OCI-LY1 (cell line): ENCODE results near the gene SPACA9.

ENCODE experiments used
- H2AFZ ChIP-seq: fragments of 200-600 bp; sonication (generic), shearing (Covaris generic); 2 replicates; pipeline ENCODE4 v1.6.0; 2014; ENCODE audit warnings: antibody characterized with exemption, mild to moderate bottlenecking, low read length
- H3F3A ChIP-seq: fragments of 200-600 bp; sonication (generic), shearing (Covaris generic); 2 replicates; pipeline ENCODE4 v1.6.0; 2014; ENCODE audit warnings: mild to moderate bottlenecking, antibody characterized with exemption, low read length, moderate library complexity; ENCODE audit not compliant: insufficient read depth
- H3K27ac ChIP-seq: fragments of 200-600 bp; sonication (generic); 2 replicates; pipeline ENCODE4 v1.5.1; 2014; ENCODE audit warnings: low read length, mixed run types, mild to moderate bottlenecking, low read depth; ENCODE audit not compliant: poor library complexity, severe bottlenecking
- H3K27me3 ChIP-seq: fragments of 200-600 bp; sonication (generic); 2 replicates; pipeline ENCODE4 v1.6.0; 2014; ENCODE audit warnings: antibody characterized with exemption, mild to moderate bottlenecking, low read length, moderate library complexity; ENCODE audit not compliant: insufficient read depth
- H3K36me3 ChIP-seq: fragments of 200-600 bp; sonication (generic); 2 replicates; pipeline ENCODE4 v1.6.1; 2014; ENCODE audit warnings: mild to moderate bottlenecking, antibody characterized with exemption, low read length, moderate library complexity, mixed read lengths; ENCODE audit not compliant: insufficient read depth
- H3K4me1 ChIP-seq: fragments of 200-600 bp; sonication (generic); 2 replicates; pipeline ENCODE4 v1.5.1; 2014; ENCODE audit warnings: mild to moderate bottlenecking, low read length, moderate library complexity; ENCODE audit not compliant: insufficient read depth, severe bottlenecking
- H3K4me2 ChIP-seq: fragments of 200-600 bp; sonication (generic), shearing (Covaris generic); 2 replicates; pipeline ENCODE4 v1.6.1; 2014; ENCODE audit warnings: low read length
- H3K4me3 ChIP-seq: fragments of 200-600 bp; sonication (generic); 2 replicates; pipeline ENCODE4 v1.5.1; 2014; ENCODE audit warnings: low read length, low read depth, mild to moderate bottlenecking, mixed read lengths; ENCODE audit not compliant: poor library complexity, severe bottlenecking
- H3K79me2 ChIP-seq: fragments of 200-600 bp; shearing (Covaris generic); 2 replicates; pipeline ENCODE4 v1.6.1; 2016; ENCODE audit warnings: mixed run types, low read length, mixed read lengths; ENCODE audit not compliant: insufficient read depth
- H3K9ac ChIP-seq: fragments of 200-600 bp; sonication (generic), shearing (Covaris generic); 2 replicates; pipeline ENCODE4 v1.6.1; 2014; ENCODE audit warnings: mild to moderate bottlenecking, low read length, mixed read lengths
- H3K9me2 ChIP-seq: fragments of 200-600 bp; sonication (generic), shearing (Covaris generic); 2 replicates; pipeline ENCODE4 v1.6.1; 2014; ENCODE audit warnings: low read depth, mild to moderate bottlenecking, low read length, mixed read lengths
- H3K9me3 ChIP-seq: fragments of 200-600 bp; shearing (Covaris generic); 2 replicates; pipeline ENCODE4 v1.6.1; 2014; ENCODE audit warnings: low read length, mixed read lengths
- H4K20me1 ChIP-seq: fragments of 200-600 bp; sonication (generic), shearing (Covaris generic); 2 replicates; pipeline ENCODE4 v1.6.0; 2016; ENCODE audit warnings: mild to moderate bottlenecking, low read length; ENCODE audit not compliant: insufficient read depth
- CTCF ChIP-seq: fragments of 200-600 bp; sonication (generic), shearing (Covaris generic); IDR thresholded peaks from 2 replicates; pipeline ENCODE4 v1.5.1; 2017; ENCODE audit warnings: mild to moderate bottlenecking, antibody characterized with exemption, low read length, moderate library complexity, mixed read lengths
- EZH2 ChIP-seq: fragments of 200-600 bp; sonication (generic), shearing (Covaris generic); IDR thresholded peaks from 2 replicates; pipeline ENCODE4 v1.8.0; 2017; ENCODE audit warnings: borderline replicate concordance, mixed run types, mild to moderate bottlenecking, antibody characterized with exemption, low read length, moderate library complexity, mixed read lengths

Gene SPACA9

DNA sequence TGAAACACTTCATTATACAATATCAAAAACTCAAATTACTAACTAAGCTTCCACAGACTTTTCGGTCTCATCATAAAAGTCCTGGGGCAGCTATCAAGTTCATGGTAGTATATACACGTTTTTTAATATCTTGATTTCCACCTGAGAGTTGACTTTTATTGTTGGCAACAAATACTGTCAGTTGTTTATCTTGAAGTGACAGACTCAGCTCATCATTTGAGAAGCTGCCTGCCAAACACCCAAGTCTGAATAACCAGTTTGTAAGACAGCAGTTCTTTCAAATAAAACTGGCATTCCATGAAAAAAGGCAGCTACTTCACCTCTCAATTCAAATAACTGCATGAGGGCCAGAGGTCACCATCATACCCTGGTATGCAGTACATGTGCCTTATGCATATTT, 30.6 kb downstream of the SPACA9 start:
- no peaks in the 10 kb centered on the region for H3K4me1 ChIP-seq
- H3K4me3 ChIP-seq = no peak overlapping the region
- H3K27ac ChIP-seq = no peak overlapping the region
- no peaks in the 10 kb centered on the region for H3K27me3 ChIP-seq
- no peaks in the 10 kb centered on the region for H3K9me2 ChIP-seq
- H3K9ac ChIP-seq = no peak overlapping the region
- no peaks in the 10 kb centered on the region for H3F3A ChIP-seq
- peaks cover 38% of the 10 kb centered on the region for H3K36me3 ChIP-seq
- no peak overlapping the region for H3K4me2 ChIP-seq
- TF ChIP-seq EZH2 (no peak), CTCF (no peak)
- no peaks in the 10 kb centered on the region for H3K79me2 ChIP-seq
- H3K9me3 ChIP-seq = no peaks in the 10 kb centered on the region
- no peak overlapping the region for H2AFZ ChIP-seq
- H4K20me1 ChIP-seq = no peaks in the 10 kb centered on the region

DNA sequence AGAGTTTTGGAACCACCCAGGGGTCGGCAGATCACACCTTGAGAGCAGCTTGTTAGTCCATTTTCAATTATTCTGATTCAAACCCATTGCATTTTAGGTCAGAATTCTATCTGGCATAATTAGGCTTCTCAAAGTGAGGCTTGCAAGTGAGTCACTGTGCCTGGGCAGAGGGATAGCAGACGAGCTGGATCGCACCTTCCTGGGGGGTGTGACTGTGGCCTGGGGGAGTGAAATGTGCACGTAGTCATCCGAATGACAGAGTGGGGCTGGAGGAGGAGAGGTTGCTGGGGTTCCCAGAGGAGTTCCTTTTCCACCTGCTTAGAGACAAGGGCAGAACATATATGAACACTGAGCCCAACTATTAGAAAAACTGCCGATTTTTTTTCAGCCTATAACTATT, 31.7 kb downstream of the SPACA9 start:
- no peaks in the 10 kb centered on the region for H4K20me1 ChIP-seq
- no peak overlapping the region for H3K4me2 ChIP-seq
- TF ChIP-seq EZH2 = no peak
- no peak for TF ChIP-seq CTCF
- H2AFZ ChIP-seq = no peak overlapping the region
- H3K27ac ChIP-seq = no peak overlapping the region
- no peak overlapping the region for H3K9ac ChIP-seq
- H3K79me2 ChIP-seq = no peaks in the 10 kb centered on the region
- no peak overlapping the region for H3K4me3 ChIP-seq
- peaks cover 38% of the 10 kb centered on the region for H3K36me3 ChIP-seq
- H3K4me1 ChIP-seq = no peaks in the 10 kb centered on the region
- H3K27me3 ChIP-seq = no peaks in the 10 kb centered on the region
- H3F3A ChIP-seq = no peaks in the 10 kb centered on the region
- no peaks in the 10 kb centered on the region for H3K9me2 ChIP-seq
- no peaks in the 10 kb centered on the region for H3K9me3 ChIP-seq

GRCh38 chr9:132912131-132912530, 33.4 kb downstream of the SPACA9 start:
- Histone ChIP-seq H3K27me3 (no peaks in the 10 kb centered on the region), H3K4me3 (no peak overlapping the region), H3K9ac (no peak overlapping the region), H3F3A (no peaks in the 10 kb centered on the region), H4K20me1 (no peaks in the 10 kb centered on the region), H3K27ac (no peak overlapping the region), H3K36me3 (peaks cover 44% of the 10 kb centered on the region), H3K4me1 (no peaks in the 10 kb centered on the region), H2AFZ (no peak overlapping the region), H3K9me3 (no peaks in the 10 kb centered on the region), H3K79me2 (no peaks in the 10 kb centered on the region), H3K9me2 (no peaks in the 10 kb centered on the region), H3K4me2 (no peak overlapping the region)
- TF ChIP-seq CTCF (no peak), EZH2 (no peak)
